ENCODE results near the gene AMH.
A peak's percentile ranks its signal among the peaks of the same experiment; 100 is the strongest.
"Not testable (repeated sequence)": the region's sequence is repeated elsewhere in the genome, so short reads cannot be mapped to it uniquely, and the experiment has no call there.

The AMH gene

DNA sequence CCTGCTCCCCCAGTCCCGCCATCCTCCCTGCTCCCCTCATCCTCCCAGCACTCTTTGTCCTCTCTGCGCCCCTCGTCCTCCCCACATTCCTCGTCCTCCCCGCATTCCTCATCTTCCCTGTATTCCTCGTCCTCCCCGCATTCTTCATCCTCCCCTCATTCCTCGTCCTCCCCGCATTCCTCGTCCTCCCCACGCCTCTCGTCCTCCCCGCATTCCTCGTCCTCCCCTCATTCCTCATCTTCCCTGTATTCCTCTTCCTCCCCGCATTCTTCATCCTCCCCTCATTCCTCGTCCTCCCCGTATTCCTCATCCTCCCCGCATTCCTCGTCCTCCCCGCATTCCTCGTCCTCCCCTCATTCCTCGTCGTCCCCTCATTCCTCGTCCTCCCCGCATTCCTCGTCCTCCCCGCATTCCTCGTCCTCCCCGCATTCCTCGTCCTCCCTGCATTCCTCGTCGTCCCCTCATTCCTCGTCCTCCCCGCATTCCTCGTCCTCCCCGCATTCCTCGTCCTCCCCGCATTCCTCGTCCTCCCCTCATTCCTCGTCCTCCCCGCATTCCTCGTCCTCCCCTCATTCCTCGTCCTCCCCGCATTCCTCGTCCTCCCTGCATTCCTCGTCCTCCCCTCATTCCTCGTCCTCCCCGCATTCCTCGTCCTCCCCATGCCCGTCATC lies 48.4 kb upstream of the AMH start:
- POLR2A ChIA-PET; CTCF ChIA-PET; H3K4me1 ChIP-seq (ENCODE audit: control insufficient read depth, insufficient read depth, low read length); H3K9me3 ChIP-seq (ENCODE audit: control insufficient read depth, insufficient read depth, low read depth, low read length); H3K27ac ChIP-seq (ENCODE audit: extremely low read depth, low read depth, low read length); H3K4me3 ChIP-seq (ENCODE audit: low read depth, low read length): not testable (repeated sequence)
- H3K36me3 ChIP-seq (ENCODE audit: control insufficient read depth in 2 of 2, insufficient read depth in 1 of 2, low read length in 2 of 2), result peaks cover 4 to 43% of the 10 kb centered on the region in 2 experiments; a peak in 2 of 3 replicates
- TF ChIP-seq WT1 (tag by site-specific recombination; IDR thresholded peaks at IDR 0.05) (peak; percentile 95), ZNF366 (tag by site-specific recombination; conservative IDR thresholded peaks at IDR 0.05) (peak; percentile 12; the same call in 1 of the 2 replicates)

DNA sequence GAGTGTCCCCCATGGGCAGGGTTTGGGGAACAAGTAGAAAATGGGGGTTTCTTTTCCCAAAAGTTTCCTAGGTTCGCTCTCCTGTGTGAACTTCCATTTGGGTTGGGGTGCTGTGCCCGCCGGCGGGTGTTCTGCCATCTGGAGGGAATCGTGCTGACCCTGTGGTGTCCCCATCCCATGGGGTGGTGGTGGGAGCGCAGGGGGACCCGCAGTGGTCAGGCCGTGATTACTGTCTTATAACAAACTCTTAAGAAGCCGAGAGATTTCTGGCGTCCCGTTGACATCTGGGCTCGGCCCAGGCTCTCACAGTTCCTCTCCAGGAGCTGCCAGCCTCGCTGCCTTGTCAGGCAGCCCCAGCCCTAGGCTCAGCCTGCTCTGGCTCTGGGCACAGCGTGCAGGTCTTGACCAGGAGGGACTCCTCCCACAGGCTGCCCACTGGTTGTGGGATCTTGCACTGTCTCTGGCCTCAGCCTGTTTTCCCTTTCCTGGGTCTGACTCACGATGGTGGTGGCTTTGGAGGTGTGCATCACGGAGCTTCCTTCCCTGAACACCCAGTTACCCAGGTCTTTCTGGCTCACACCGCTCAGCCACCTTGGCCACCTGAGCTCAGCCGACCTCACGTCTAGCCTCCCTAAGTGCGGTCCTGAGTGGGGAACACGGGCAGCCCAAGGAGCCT lies 47.5 kb upstream of the AMH start:
- no peak overlapping the region for H3K27ac ChIP-seq (ENCODE audit: extremely low read depth, low read depth, low read length)
- no peaks in the 10 kb centered on the region for H3K4me1 ChIP-seq (ENCODE audit: control insufficient read depth, insufficient read depth, low read length)
- no peaks in the 10 kb centered on the region for H3K9me3 ChIP-seq (ENCODE audit: control insufficient read depth, insufficient read depth, low read depth, low read length)
- ChIA-PET POLR2A (no interaction called here), CTCF (interaction anchor here (1.2 kb wide), 1 partner anchor 34 kb away, joined by 6 read pairs; the partner anchor contains the start of gene PLEKHJ1)
- TF ChIP-seq MEIS1 (CRISPR knock-in tag; IDR thresholded peaks at IDR 0.05; ENCODE audit: borderline replicate concordance) (no peak), YY2 (tag by site-specific recombination; IDR thresholded peaks at IDR 0.05) (no peak), ZNF560 (tag by site-specific recombination; IDR thresholded peaks at IDR 0.05; ENCODE audit: borderline replicate concordance) (no peak), ZNF555 (tag by site-specific recombination; conservative IDR thresholded peaks at IDR 0.05) (no peak), ZNF792 (tag by site-specific recombination; IDR thresholded peaks at IDR 0.05) (no peak), MZF1 (tag by site-specific recombination; IDR thresholded peaks at IDR 0.05; ENCODE audit: borderline replicate concordance) (no peak)
- TF ChIP-seq, protein P1, sequence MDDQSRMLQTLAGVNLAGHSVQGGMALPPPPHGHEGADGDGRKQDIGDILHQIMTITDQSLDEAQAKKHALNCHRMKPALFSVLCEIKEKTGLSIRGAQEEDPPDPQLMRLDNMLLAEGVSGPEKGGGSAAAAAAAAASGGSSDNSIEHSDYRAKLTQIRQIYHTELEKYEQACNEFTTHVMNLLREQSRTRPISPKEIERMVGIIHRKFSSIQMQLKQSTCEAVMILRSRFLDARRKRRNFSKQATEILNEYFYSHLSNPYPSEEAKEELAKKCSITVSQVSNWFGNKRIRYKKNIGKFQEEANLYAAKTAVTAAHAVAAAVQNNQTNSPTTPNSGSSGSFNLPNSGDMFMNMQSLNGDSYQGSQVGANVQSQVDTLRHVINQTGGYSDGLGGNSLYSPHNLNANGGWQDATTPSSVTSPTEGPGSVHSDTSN (CRISPR knock-in tag; IDR thresholded peaks at IDR 0.05), result no peak
- TF ChIP-seq, protein P2, sequence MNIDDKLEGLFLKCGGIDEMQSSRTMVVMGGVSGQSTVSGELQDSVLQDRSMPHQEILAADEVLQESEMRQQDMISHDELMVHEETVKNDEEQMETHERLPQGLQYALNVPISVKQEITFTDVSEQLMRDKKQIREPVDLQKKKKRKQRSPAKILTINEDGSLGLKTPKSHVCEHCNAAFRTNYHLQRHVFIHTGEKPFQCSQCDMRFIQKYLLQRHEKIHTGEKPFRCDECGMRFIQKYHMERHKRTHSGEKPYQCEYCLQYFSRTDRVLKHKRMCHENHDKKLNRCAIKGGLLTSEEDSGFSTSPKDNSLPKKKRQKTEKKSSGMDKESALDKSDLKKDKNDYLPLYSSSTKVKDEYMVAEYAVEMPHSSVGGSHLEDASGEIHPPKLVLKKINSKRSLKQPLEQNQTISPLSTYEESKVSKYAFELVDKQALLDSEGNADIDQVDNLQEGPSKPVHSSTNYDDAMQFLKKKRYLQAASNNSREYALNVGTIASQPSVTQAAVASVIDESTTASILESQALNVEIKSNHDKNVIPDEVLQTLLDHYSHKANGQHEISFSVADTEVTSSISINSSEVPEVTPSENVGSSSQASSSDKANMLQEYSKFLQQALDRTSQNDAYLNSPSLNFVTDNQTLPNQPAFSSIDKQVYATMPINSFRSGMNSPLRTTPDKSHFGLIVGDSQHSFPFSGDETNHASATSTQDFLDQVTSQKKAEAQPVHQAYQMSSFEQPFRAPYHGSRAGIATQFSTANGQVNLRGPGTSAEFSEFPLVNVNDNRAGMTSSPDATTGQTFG (tag by site-specific recombination; IDR thresholded peaks at IDR 0.05; ENCODE audit: borderline replicate concordance), result no peak
- H3K36me3 ChIP-seq (ENCODE audit: control insufficient read depth in 2 of 2, insufficient read depth in 1 of 2, low read length in 2 of 2), result peaks cover 4 to 39% of the 10 kb centered on the region in 2 experiments; a peak in 2 of 3 replicates
- H3K4me3 ChIP-seq (ENCODE audit: low read depth, low read length), result no peak overlapping the region

DNA sequence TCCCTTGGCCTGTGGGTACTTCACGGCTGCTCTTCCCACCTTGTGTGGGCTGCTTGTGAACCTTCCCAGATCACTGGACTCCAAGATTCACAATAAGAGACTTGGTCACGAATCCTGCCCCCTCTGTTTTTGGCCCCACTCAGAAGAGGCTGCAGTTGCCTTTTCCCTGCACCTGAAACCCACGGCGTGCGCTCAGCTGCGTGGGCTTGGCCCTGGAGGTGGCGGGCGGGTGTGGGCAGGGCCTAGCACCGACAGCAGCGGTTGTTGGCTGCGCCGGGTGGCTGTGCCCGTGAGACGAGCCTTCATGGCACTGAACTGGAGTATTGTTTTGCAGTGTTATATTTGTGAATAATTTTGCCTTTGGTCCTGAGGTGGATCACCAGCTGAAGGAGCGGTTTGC lies 46.8 kb upstream of the AMH start:
- Histone ChIP-seq H3K9me3 (ENCODE audit: control insufficient read depth, insufficient read depth, low read depth, low read length) (no peaks in the 10 kb centered on the region), H3K4me1 (ENCODE audit: control insufficient read depth, insufficient read depth, low read length) (no peaks in the 10 kb centered on the region), H3K36me3 (ENCODE audit: control insufficient read depth in 2 of 2, insufficient read depth in 1 of 2, low read length in 2 of 2) (peaks cover 4 to 42% of the 10 kb centered on the region in 2 experiments; a peak in 2 of 3 replicates), H3K27ac (ENCODE audit: extremely low read depth, low read depth, low read length) (no peak overlapping the region), H3K4me3 (ENCODE audit: low read depth, low read length) (no peak overlapping the region)
- peak; percentile 74 for TF ChIP-seq ZFHX2 (tag by site-specific recombination; conservative IDR thresholded peaks at IDR 0.05)
- TF ChIP-seq EGR2 (tag by site-specific recombination; IDR thresholded peaks at IDR 0.05; ENCODE audit: low read depth), result peak; percentile 88
- no peak for TF ChIP-seq ZIC2 (tag by site-specific recombination; IDR thresholded peaks at IDR 0.05)
- TF ChIP-seq ZNF792 (tag by site-specific recombination; IDR thresholded peaks at IDR 0.05), result no peak
- ChIA-PET POLR2A (no interaction called here), CTCF (interaction anchor here (1.2 kb wide), 1 partner anchor 34 kb away, joined by 6 read pairs; the partner anchor contains the start of gene PLEKHJ1)

DNA sequence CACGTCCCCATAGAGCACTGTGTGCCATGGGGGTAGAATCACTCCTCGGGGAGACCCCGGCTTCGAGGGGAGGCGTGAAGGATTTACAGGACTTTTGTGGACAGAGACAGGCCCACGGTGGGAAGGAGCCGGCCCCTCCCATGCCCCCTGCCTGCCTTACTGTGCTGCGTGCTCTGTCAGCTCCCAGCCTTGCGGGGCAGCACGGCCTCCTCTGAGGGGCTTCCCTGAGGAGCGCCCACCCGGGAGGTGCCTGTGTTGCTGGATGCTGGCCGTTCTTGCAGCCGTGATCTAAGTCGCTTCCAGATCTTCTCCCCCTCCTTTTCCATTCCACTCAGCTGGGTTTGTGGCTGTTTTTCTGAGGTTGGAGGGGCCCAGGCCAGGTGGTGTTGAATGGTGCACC lies 42.1 kb upstream of the AMH start:
- H3K4me1 ChIP-seq (ENCODE audit: control insufficient read depth, insufficient read depth, low read length), result no peaks in the 10 kb centered on the region
- POLR2A ChIA-PET, result no interaction called here
- no peak overlapping the region for H3K4me3 ChIP-seq (ENCODE audit: low read depth, low read length)
- H3K36me3 ChIP-seq (ENCODE audit: control insufficient read depth in 2 of 2, insufficient read depth in 1 of 2, low read length in 2 of 2), result peaks cover 4 to 66% of the 10 kb centered on the region in 2 experiments; a peak in 2 of 3 replicates
- H3K27ac ChIP-seq (ENCODE audit: extremely low read depth, low read depth, low read length), result no peak overlapping the region
- no peaks in the 10 kb centered on the region for H3K9me3 ChIP-seq (ENCODE audit: control insufficient read depth, insufficient read depth, low read depth, low read length)
- CTCF ChIA-PET, result no interaction called here
- TF ChIP-seq ZXDB (tag by site-specific recombination; IDR thresholded peaks at IDR 0.05) (no peak), ZBTB20 (tag by site-specific recombination; IDR thresholded peaks at IDR 0.05) (no peak), ZNF660 (tag by site-specific recombination; IDR thresholded peaks at IDR 0.05) (no peak)
- TF ChIP-seq, protein P3, sequence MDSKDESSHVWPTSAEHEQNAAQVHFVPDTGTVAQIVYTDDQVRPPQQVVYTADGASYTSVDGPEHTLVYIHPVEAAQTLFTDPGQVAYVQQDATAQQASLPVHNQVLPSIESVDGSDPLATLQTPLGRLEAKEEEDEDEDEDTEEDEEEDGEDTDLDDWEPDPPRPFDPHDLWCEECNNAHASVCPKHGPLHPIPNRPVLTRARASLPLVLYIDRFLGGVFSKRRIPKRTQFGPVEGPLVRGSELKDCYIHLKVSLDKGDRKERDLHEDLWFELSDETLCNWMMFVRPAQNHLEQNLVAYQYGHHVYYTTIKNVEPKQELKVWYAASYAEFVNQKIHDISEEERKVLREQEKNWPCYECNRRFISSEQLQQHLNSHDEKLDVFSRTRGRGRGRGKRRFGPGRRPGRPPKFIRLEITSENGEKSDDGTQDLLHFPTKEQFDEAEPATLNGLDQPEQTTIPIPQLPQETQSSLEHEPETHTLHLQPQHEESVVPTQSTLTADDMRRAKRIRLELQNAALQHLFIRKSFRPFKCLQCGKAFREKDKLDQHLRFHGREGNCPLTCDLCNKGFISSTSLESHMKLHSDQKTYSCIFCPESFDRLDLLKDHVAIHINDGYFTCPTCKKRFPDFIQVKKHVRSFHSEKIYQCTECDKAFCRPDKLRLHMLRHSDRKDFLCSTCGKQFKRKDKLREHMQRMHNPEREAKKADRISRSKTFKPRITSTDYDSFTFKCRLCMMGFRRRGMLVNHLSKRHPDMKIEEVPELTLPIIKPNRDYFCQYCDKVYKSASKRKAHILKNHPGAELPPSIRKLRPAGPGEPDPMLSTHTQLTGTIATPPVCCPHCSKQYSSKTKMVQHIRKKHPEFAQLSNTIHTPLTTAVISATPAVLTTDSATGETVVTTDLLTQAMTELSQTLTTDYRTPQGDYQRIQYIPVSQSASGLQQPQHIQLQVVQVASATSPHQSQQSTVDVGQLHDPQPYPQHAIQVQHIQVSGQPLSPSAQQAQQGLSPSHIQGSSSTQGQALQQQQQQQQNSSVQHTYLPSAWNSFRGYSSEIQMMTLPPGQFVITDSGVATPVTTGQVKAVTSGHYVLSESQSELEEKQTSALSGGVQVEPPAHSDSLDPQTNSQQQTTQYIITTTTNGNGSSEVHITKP (tag by site-specific recombination; IDR thresholded peaks at IDR 0.05), result no peak

Data from HEK293 (cell line).